SKM-1 treated with dmso at 0.1 percent for 144 hours (cell line): ENCODE measurements around the gene MRLN.

Experiments used
- DNase-seq: peaks from one replicate; lab custom pipeline; 2025; ENCODE audit not compliant: unreplicated experiment; lab: John Stamatoyannopoulos, UW

MRLN gene

GRCh38 chr10:59706851-59707797 is 46.1 kb downstream of the MRLN start:
- DNase-seq: no peak

- DNase-seq: no peak
These were observed 47.3 kb downstream of the MRLN start for GRCh38 chr10:59705931-59706330.

GRCh38 chr10:59704630-59705029 is 48.6 kb downstream of the MRLN start:
- DNase-seq: no peak

- DNase-seq: no peak
These were observed 50.9 kb downstream of the MRLN start for GRCh38 chr10:59702347-59702746.

GRCh38 chr10:59700709-59701108 is 52.5 kb downstream of the MRLN start:
- DNase-seq: no peak

GRCh38 chr10:59698326-59698725 is 54.9 kb downstream of the MRLN start:
- no peak for DNase-seq

GRCh38 chr10:59695637-59696036 is 57.6 kb downstream of the MRLN start:
- no peak for DNase-seq

- DNase-seq: no peak
These were observed 58.3 kb downstream of the MRLN start for GRCh38 chr10:59694936-59695335.

- no peak for DNase-seq
These were observed 61.1 kb downstream of the MRLN start for GRCh38 chr10:59692113-59692512.

GRCh38 chr10:59688921-59689351 is 64.3 kb downstream of the MRLN start:
- no peak for DNase-seq

- DNase-seq: no peak
These were observed 65.6 kb downstream of the MRLN start for GRCh38 chr10:59687657-59688056.
